ENCODE data around the gene ERVH48-1.
A peak's percentile ranks its signal among the peaks of the same experiment; 100 is the strongest.
"Not testable (repeated sequence)": the region's sequence is repeated elsewhere in the genome, so short reads cannot be mapped to it uniquely, and the experiment has no call there.

ERVH48-1 gene

DNA sequence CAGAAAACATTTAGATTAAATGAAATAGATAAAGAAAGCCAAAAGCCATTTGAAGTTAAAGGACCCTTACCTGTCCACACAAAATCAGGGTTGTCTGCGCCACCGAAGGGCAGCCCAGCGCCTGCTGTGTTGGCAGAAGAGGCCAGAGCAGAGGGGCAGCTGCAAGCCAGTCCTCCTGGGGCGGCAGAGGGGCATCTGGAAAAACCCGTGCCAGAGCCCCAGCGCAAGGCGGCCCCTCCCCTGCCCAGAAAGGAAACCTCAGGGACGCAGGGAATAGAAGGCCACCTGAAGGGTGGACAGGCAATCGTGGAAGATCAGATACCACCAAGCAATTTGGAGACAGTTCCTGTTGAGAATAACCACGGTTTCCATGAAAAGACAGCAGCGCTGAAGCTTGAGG is 21.6 kb downstream of the ERVH48-1 start:
- DNase-seq, result no peak

- no peak for DNase-seq
Measured at GRCh38 chr21:42900446-42900845, 25.0 kb downstream of the ERVH48-1 start.

DNA sequence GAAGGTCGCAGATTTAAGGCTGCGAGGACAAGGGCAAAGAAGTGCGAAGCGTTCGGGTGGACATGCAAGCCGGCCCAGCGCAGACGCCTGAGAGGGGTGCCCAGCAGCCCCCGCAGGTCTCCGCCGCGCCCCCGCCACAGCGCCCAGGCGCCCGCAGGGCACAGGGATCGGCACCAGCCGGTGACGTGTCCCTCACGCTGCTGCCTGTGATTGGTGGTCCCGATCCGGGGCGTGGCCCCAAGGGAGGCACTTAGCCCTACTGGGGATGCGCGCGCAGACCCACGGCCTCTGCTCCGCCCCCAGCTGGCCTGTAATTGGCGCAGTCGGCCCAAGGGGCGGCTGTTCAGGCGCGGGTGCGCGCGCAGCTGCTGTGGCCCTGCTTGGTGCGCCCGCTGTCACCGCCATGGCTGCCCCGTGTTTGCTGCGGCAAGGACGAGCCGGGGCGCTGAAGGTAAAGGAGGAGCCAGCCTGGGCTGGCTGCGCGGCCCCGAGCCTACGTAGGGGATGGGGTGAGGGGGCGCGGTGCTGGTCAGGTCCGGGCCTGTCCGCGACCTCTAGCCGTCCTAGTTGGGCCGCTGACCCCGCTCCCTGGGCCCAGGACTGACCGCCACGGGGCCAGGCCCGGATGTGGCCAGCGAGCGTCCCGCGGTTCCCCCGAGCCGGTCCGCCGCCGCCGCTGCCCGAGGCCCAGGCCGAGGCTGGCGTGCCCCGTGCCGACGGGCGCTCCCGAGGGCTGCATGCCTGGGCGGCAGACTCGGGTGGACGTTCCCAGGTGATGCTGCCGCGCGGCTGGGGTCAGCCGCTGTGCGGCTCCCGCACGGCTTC is 32.3 kb downstream of the ERVH48-1 start, which contains the start of gene NDUFV3:
Gene NDUFV3, plus strand, starts transcription at position 379 of the 825 bp plus-strand sequence. Its CDS starts 25 bp downstream, at position 404.
- peak; percentile 97 to 100 for DNase-seq

DNA sequence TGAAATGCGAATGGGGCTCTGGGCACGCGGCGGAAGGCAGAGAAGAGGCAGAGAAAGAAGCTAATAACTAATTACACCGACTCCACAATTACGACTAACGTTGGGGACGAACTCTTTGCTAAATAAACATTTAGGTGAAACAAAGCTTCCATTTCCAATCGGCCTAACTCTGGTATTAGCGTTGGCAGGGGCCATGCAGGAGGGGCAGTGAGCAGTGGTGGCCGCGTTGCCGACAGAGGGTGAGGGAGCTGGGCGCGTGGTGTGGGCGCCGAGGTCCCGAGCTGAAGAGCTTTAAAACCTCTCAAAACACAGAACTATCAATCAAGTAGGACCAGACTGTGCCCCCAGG is 32.9 kb downstream of the ERVH48-1 start:
- DNase-seq, result no peak

- DNase-seq, result no peak
Measured at GRCh38 chr21:42887326-42887725, 38.1 kb downstream of the ERVH48-1 start.

- no peak for DNase-seq
Measured at GRCh38 chr21:42883921-42884320, 41.5 kb downstream of the ERVH48-1 start.

GRCh38 chr21:42880352-42880751 is 45.1 kb downstream of the ERVH48-1 start:
- DNase-seq, result no peak

- peak; percentile 95 to 98 for DNase-seq
Measured at GRCh38 chr21:42878993-42879787, 46.2 kb downstream of the ERVH48-1 start, which contains the start of gene WDR4. Gene WDR4 (minus strand): TSS chr21:42879539. CDS start chr21:42879495, 44 bp downstream.

- DNase-seq, result no peak
Measured at GRCh38 chr21:42878678-42878992, 46.8 kb downstream of the ERVH48-1 start.

DNA sequence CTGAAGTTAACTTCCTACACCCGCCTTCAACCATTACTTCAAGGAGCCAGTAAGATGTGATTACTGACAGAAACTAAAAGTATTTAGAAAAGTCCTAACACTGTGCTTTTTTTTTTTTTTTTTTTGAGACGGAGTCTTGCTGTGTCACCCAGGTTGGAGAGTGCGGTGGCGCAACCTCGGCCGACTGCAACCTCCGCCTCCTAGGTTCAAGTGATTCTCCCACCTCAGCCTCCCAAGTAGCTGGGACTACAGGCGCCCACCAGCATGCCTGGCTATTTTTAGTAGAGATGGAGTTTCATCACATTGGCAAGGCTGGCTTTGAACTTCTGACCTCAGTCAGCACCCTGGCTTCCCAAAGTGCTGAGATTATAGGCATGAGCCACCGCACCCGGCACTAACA is 49.6 kb downstream of the ERVH48-1 start:
- not testable (repeated sequence) for DNase-seq

DNA sequence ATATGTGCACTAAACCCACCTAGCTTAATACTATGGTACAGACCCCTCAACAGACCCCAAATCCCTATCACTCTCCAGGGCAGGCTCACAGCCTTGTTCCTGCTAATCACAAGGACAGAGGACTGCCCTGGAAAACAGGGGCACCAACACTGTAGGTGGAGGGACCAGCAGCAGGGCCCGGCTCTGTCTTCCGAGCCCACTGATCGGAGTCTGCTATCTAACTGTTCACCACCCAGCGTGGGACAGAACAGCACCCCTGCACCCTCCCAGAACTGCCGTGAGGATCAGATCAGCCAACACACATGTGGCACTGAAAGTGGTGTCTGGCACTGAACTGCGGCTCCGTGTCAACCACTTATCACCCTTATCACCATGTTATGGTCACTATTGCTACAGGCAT is 52.3 kb downstream of the ERVH48-1 start:
- no peak for DNase-seq

DNA sequence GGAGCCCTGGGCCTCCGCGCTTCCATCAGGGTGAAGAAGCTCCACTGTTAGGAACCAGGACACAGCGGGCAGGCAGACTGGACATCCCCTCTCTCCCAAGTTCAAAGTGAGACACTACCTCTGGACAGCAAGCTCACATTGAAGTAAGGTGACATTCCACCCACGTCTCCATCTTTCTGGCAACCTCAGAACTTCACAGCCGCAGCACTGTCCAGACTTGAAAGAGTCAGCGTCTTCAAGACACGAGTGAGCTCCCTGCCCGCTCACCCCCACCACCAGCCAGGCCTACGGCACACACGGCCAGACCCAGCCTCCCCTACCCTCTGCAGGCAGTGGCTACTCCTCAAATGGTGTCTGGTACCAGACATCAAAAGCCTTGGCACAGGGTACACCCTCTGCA is 57.2 kb downstream of the ERVH48-1 start:
- DNase-seq, result no peak
